Activated CD4-positive, alpha-beta T cell treated with anti-CD3 and anti-CD28 coated beads for 24 hours (primary cell): Measurements from ENCODE around the gene SAYSD1.

Experiments used
- DNase-seq, 2 donors: peaks; one replicate each; pipeline ENCODE4 v3.0.0-alpha.2; 2020; ENCODE audit warnings: low read depth in 2 of 2

SAYSD1 gene

GRCh38 chr6:39079197-39080125 is 35.5 kb downstream of the SAYSD1 start:
- no peak for DNase-seq

GRCh38 chr6:39078695-39079094 is 36.3 kb downstream of the SAYSD1 start:
- DNase-seq: no peak

GRCh38 chr6:39077882-39078594 is 36.9 kb downstream of the SAYSD1 start:
- DNase-seq: no peak

- DNase-seq: no peak
These were observed 38.1 kb downstream of the SAYSD1 start for GRCh38 chr6:39076623-39077535.

- DNase-seq: no peak
These were observed 39.0 kb downstream of the SAYSD1 start for GRCh38 chr6:39075807-39076622.

- no peak for DNase-seq
These were observed 39.8 kb downstream of the SAYSD1 start for GRCh38 chr6:39075010-39075686.

GRCh38 chr6:39074486-39074885 is 40.5 kb downstream of the SAYSD1 start:
- DNase-seq: no peak

GRCh38 chr6:39073471-39074355 is 41.3 kb downstream of the SAYSD1 start:
- no peak for DNase-seq

GRCh38 chr6:39072830-39073229 is 42.2 kb downstream of the SAYSD1 start:
- DNase-seq: no peak

GRCh38 chr6:39068391-39068790 is 46.6 kb downstream of the SAYSD1 start:
- no peak for DNase-seq

- DNase-seq: no peak
These were observed 49.4 kb downstream of the SAYSD1 start for GRCh38 chr6:39065561-39065960.

- no peak for DNase-seq
These were observed 51.5 kb downstream of the SAYSD1 start for GRCh38 chr6:39063526-39063925.

- no peak for DNase-seq
These were observed 52.8 kb downstream of the SAYSD1 start for GRCh38 chr6:39062014-39062740.

- no peak for DNase-seq
These were observed 53.4 kb downstream of the SAYSD1 start for GRCh38 chr6:39061588-39061987.

- DNase-seq: no peak
These were observed 53.8 kb downstream of the SAYSD1 start for GRCh38 chr6:39061182-39061581.

GRCh38 chr6:39060467-39061160 is 54.4 kb downstream of the SAYSD1 start:
- no peak for DNase-seq

- no peak for DNase-seq
These were observed 55.3 kb downstream of the SAYSD1 start for GRCh38 chr6:39059496-39060310.
